Measurements from ENCODE around the gene CUX1. TPM values are rescaled to one million over a fixed set of nuclear protein-coding genes. Genes with fewer than 3 reads are reported as not detected.

The CUX1 gene
- total and polyA plus RNA-seq, 2 of the 13 experiments (the other 11 are each of a cell fraction or from before 2014, with no cell fraction given): 13.7 to 14.9 TPM

DNA sequence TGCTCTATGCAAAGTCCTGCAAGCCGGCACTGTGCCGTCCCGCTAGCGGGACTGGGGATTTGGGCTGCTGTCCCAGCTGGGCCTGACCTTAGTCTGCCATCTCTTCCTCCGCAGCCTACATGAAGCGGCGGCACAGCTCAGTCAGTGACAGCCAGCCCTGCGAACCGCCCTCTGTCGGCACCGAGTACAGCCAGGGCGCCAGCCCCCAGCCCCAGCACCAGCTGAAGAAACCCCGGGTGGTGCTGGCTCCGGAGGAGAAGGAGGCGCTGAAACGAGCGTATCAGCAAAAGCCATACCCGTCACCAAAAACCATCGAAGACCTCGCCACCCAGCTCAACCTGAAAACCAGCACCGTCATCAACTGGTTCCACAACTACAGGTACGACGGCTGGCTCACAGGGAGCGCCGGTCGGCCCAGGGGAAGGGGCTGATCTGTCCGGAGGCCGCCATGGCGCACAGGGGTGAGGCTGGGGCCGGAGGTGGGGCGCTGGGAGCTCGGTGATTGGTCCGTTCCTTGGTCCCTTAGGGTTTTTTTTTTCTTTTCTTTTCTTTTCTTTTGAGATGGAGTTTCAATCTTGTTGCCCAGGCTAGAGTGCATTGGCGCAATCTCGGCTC, 421.9 kb downstream of the CUX1 start (continued):
- TF ChIP-seq NCOA1 (CRISPR knock-in tag; IDR thresholded peaks at IDR 0.05) (no peak), ZNF776 (CRISPR knock-in tag; IDR thresholded peaks at IDR 0.05) (no peak), MTA3 (CRISPR knock-in tag; IDR thresholded peaks at IDR 0.05) (no peak), PREB (CRISPR knock-in tag; IDR thresholded peaks at IDR 0.05) (no peak), ZBTB43 (CRISPR knock-in tag; conservative IDR thresholded peaks at IDR 0.05) (no peak), MIER3 (CRISPR knock-in tag; IDR thresholded peaks at IDR 0.05; ENCODE audit: borderline replicate concordance) (no peak), ZMAT3 (CRISPR knock-in tag; conservative IDR thresholded peaks at IDR 0.05) (no peak)

- FAIRE-seq (no peak), DNase-seq (ENCODE audit: low spot score) (no peak), ATAC-seq (no peak)
- ChIA-PET POLR2A (no interaction called here), CTCF (ENCODE audit: low intra/inter-chr PET ratio, low total read pairs) (no interaction called here)
- in situ Hi-C loops (cut with HindIII; ENCODE audit: extremely low pct_ligation_motif_present, low pct_unique_long_range_greater_than_20kb) (no loop called here), intact Hi-C loops (cut with micrococcal nuclease; ENCODE audit: unreplicated experiment) (no loop called here)
- Histone ChIP-seq H3K4me1 (ENCODE audit: insufficient read depth, low read length) (no peaks in the 10 kb centered on the region; the same call in 1 of the 2 replicates), H3K79me2 (ENCODE audit: insufficient read depth, low read length) (no peaks in the 10 kb centered on the region), H2AFZ (ENCODE audit: low read length) (no peak overlapping the region), H3K36me3 (replicated peaks in 1 of 2; ENCODE audit: control insufficient read depth in 1 of 2, insufficient read depth in 2 of 2, low read length in 2 of 2) (peaks cover 17 to 40% of the 10 kb centered on the region in 2 experiments; a peak in 4 of 5 replicates), H4K20me1 (ENCODE audit: insufficient read depth, low read length) (no peaks in the 10 kb centered on the region), H3K27me3 (ENCODE audit: control insufficient read depth in 1 of 2, insufficient read depth in 2 of 2, low read length in 2 of 2) (no peaks in the 10 kb centered on the region), H3K9me3 (ENCODE audit: low read length) (no peaks in the 10 kb centered on the region), H3K27ac (ENCODE audit: extremely low read length, insufficient read depth, low read length) (no peak overlapping the region), H3K4me3 (replicated peaks in 1 of 3; ENCODE audit: insufficient read depth in 1 of 3, low read depth in 2 of 3, low read length in 3 of 3) (no peak overlapping the region), H3K9ac (ENCODE audit: insufficient read depth, low read depth, low read length) (no peak overlapping the region), H3K4me2 (ENCODE audit: low read depth, low read length) (no peak overlapping the region)
- no TSS peak for BruUV-seq (replicated peaks)
- 90% methylated on average over 6 of the region's 8 CpGs for WGBS (ENCODE audit: low lambda C conversion rate)
- TF ChIP-seq ZNF441 (CRISPR knock-in tag; IDR thresholded peaks at IDR 0.05; ENCODE audit: borderline replicate concordance) (no peak), SNAI1 (CRISPR knock-in tag; IDR thresholded peaks at IDR 0.05; ENCODE audit: borderline replicate concordance) (no peak), POLR2A (IDR thresholded peaks at IDR 0.05; ENCODE audit: insufficient read depth in 1 of 2, low read depth in 2 of 2, low read length in 2 of 2) (no peak), ZNF530 (CRISPR knock-in tag; IDR thresholded peaks at IDR 0.05; ENCODE audit: low read depth) (no peak), TBP (CRISPR knock-in tag; IDR thresholded peaks at IDR 0.05) (no peak), NRL (CRISPR knock-in tag; IDR thresholded peaks at IDR 0.05; ENCODE audit: borderline replicate concordance) (no peak), YEATS4 (CRISPR knock-in tag; IDR thresholded peaks at IDR 0.05; ENCODE audit: borderline replicate concordance) (no peak), DNMT3B (CRISPR knock-in tag; conservative IDR thresholded peaks at IDR 0.05) (no peak), FOSL2 (CRISPR knock-in tag; IDR thresholded peaks at IDR 0.05) (no peak), PAXIP1 (CRISPR knock-in tag; conservative IDR thresholded peaks at IDR 0.05) (no peak), ZNF251 (CRISPR knock-in tag; IDR thresholded peaks at IDR 0.05) (no peak), MATR3 (CRISPR knock-in tag; IDR thresholded peaks at IDR 0.05) (no peak), KDM4B (CRISPR knock-in tag; IDR thresholded peaks at IDR 0.05) (no peak)
Observed at GRCh38 chr7:102241431-102241830, 424.0 kb downstream of the CUX1 start.
